ENCODE data around the gene FAM174C.

FAM174C gene

DNA sequence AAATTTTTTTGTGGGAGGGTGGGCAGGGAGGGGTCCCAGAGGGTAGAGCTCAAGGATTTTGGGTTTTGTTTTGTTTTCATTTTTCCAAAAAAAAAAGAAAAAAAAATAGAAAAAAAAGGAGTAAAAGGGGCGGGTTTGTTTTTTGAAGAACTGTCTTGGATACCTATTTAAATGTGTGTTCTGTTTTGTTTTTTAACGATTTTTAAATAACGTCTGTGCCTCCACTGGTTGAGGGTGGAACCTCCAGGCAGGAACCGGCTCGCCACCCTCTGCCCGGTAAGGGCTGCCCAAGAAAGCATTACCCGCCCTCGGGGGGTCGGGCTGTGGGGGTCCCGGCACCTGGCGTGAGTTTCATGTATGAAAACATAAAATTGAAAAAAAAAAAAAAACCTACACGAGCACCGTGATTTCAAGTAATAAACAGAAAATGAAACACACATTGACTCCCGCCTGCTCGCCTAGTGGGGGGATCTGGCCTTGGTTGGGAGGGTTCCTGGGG, 16.6 kb upstream of the FAM174C start:
- Histone ChIP-seq H3K4me3 (ENCODE audit: low read length, poor library complexity, severe bottlenecking) (peak overlapping the region; percentile 61), H3F3A (ENCODE audit: low read depth) (0 out of 2 replicates have a peak, but pooled peaks cover 8% of the 10 kb centered on the region), H3K27me3 (ENCODE audit: insufficient read depth, low read length, poor library complexity, severe bottlenecking) (no peaks in the 10 kb centered on the region), H3K4me1 (ENCODE audit: insufficient read depth, low read length, poor library complexity, severe bottlenecking) (peaks cover 37% of the 10 kb centered on the region), H3K4me2 (ENCODE audit: low read depth, low read length, poor library complexity, severe bottlenecking) (peak overlapping the region; percentile 92), H3K9me2 (replicated peaks; ENCODE audit: low read depth, low read length) (no peaks in the 10 kb centered on the region), H2AFZ (ENCODE audit: low read length) (no peak overlapping the region), H3K79me2 (ENCODE audit: insufficient read depth, low read length) (peaks cover 54% of the 10 kb centered on the region), H3K36me3 (ENCODE audit: insufficient read depth, low read length) (peaks cover 42% of the 10 kb centered on the region; the same call in 1 of the 2 replicates), H3K9ac (ENCODE audit: low read depth, low read length, poor library complexity, severe bottlenecking) (peak overlapping the region; percentile 60), H3K9me3 (ENCODE audit: insufficient read depth, low read depth, low read length) (no peaks in the 10 kb centered on the region), H4K20me1 (ENCODE audit: insufficient read depth, low read length, poor library complexity, severe bottlenecking) (peaks cover 63% of the 10 kb centered on the region)
- TF ChIP-seq, protein P1, sequence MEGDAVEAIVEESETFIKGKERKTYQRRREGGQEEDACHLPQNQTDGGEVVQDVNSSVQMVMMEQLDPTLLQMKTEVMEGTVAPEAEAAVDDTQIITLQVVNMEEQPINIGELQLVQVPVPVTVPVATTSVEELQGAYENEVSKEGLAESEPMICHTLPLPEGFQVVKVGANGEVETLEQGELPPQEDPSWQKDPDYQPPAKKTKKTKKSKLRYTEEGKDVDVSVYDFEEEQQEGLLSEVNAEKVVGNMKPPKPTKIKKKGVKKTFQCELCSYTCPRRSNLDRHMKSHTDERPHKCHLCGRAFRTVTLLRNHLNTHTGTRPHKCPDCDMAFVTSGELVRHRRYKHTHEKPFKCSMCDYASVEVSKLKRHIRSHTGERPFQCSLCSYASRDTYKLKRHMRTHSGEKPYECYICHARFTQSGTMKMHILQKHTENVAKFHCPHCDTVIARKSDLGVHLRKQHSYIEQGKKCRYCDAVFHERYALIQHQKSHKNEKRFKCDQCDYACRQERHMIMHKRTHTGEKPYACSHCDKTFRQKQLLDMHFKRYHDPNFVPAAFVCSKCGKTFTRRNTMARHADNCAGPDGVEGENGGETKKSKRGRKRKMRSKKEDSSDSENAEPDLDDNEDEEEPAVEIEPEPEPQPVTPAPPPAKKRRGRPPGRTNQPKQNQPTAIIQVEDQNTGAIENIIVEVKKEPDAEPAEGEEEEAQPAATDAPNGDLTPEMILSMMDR (conservative IDR thresholded peaks at IDR 0.05; ENCODE audit: low read length), result no peak
- TF ChIP-seq EZH2phosphoT487 (IDR thresholded peaks at IDR 0.05; ENCODE audit: borderline replicate concordance), result no peak

DNA sequence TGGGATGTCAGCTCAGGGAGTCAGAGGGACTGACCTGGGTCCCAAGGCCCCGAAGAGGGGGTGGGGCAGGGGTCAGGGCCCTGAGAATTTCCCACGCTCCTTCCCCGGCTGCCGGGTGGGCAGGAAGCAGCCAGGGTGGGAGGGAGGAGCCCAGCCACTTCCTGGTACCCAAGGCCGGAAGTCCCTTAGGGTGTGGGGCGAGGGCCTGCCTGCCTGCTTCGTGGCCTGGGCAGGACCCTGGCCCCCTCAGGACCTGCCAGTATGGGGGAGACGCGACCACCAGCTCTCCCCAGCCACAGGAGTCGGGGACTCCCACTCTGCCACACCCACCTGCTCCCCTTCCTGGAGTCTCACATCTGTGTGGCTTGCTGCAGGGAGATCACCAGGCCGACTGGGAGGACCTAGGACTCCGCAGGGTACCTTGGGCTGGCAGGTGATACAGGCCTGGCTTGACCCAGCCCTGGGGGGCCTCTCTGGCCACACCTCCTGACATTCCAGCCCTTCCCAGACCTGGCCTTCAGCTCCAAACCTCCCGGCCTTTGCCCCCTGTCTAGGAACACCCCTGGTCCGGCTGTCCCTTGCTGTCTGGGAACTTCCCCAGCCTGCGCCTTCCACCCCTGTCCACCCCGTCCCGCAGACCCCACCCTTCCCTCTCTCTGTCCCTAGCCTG, 16.0 kb upstream of the FAM174C start:
- TF ChIP-seq EZH2phosphoT487 (IDR thresholded peaks at IDR 0.05; ENCODE audit: borderline replicate concordance), result no peak
- TF ChIP-seq, protein P1 (conservative IDR thresholded peaks at IDR 0.05; ENCODE audit: low read length), result no peak
- Histone ChIP-seq H3K27me3 (ENCODE audit: insufficient read depth, low read length, poor library complexity, severe bottlenecking) (no peaks in the 10 kb centered on the region), H3F3A (ENCODE audit: low read depth) (0 out of 2 replicates have a peak, but pooled peaks cover 8% of the 10 kb centered on the region), H3K4me2 (ENCODE audit: low read depth, low read length, poor library complexity, severe bottlenecking) (peak overlapping the region; percentile 92), H3K79me2 (ENCODE audit: insufficient read depth, low read length) (peaks cover 48% of the 10 kb centered on the region; the same call in 1 of the 2 replicates), H3K9ac (ENCODE audit: low read depth, low read length, poor library complexity, severe bottlenecking) (peak overlapping the region; percentile 60), H4K20me1 (ENCODE audit: insufficient read depth, low read length, poor library complexity, severe bottlenecking) (peaks cover 57% of the 10 kb centered on the region), H3K9me2 (replicated peaks; ENCODE audit: low read depth, low read length) (no peaks in the 10 kb centered on the region), H3K4me3 (ENCODE audit: low read length, poor library complexity, severe bottlenecking) (peak overlapping the region; percentile 61), H3K36me3 (ENCODE audit: insufficient read depth, low read length) (peaks cover 39% of the 10 kb centered on the region; the same call in 1 of the 2 replicates), H3K9me3 (ENCODE audit: insufficient read depth, low read depth, low read length) (no peaks in the 10 kb centered on the region), H3K4me1 (ENCODE audit: insufficient read depth, low read length, poor library complexity, severe bottlenecking) (peaks cover 32% of the 10 kb centered on the region), H2AFZ (ENCODE audit: low read length) (no peak overlapping the region)

DNA sequence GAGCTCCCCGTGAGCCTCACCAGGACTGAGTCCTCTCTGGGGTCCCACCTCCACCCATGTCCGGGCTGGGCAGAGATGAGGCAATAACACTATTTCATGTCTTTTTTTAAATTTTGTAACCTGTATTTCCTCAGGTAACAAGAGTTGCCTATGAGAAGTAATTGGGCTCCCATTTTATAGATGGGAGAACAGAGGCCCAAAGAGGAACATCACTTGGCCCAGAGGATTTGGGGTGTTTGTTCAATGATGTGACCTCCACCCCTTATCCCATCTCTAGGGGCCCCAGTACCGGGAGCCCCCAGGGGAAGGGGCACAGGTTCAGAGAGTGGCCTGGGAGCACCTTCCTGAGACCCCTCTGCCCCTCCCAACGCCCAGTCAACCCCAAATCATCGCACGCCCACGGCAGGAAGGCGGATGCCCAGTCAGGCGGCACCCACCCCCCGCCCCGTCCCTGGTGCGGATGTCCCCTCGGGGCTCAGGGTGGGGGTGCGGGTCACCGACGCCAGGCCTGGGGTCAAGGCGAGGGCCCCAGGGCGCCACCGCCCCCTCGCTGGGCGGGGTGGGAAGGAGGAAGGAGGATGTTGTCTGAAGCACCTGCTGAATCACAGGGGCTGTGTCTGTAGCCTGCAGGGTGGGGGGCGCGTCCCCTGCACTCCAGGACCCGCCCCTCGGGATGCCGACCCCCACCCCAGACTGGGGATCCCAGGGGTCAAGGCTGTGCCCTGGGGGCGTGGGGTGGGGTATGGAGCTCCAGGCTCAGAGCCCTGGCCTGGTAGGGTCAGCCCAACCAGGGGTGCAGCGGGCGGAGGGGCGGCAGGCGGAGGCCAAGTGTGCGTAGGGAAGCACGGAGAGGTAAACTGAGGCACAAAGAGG, 15.2 kb upstream of the FAM174C start:
- Histone ChIP-seq H3K9me3 (ENCODE audit: insufficient read depth, low read depth, low read length) (no peaks in the 10 kb centered on the region), H3K79me2 (ENCODE audit: insufficient read depth, low read length) (peaks cover 40% of the 10 kb centered on the region; the same call in 1 of the 2 replicates), H3F3A (ENCODE audit: low read depth) (0 out of 2 replicates have a peak, but pooled peaks cover 8% of the 10 kb centered on the region), H3K4me2 (ENCODE audit: low read depth, low read length, poor library complexity, severe bottlenecking) (peak overlapping the region; percentile 92), H2AFZ (ENCODE audit: low read length) (no peak overlapping the region), H3K4me1 (ENCODE audit: insufficient read depth, low read length, poor library complexity, severe bottlenecking) (peaks cover 30% of the 10 kb centered on the region), H3K4me3 (ENCODE audit: low read length, poor library complexity, severe bottlenecking) (peak overlapping the region; percentile 99), H3K27me3 (ENCODE audit: insufficient read depth, low read length, poor library complexity, severe bottlenecking) (no peaks in the 10 kb centered on the region), H3K9me2 (replicated peaks; ENCODE audit: low read depth, low read length) (no peaks in the 10 kb centered on the region), H4K20me1 (ENCODE audit: insufficient read depth, low read length, poor library complexity, severe bottlenecking) (peaks cover 50% of the 10 kb centered on the region), H3K9ac (ENCODE audit: low read depth, low read length, poor library complexity, severe bottlenecking) (peak overlapping the region; percentile 60), H3K36me3 (ENCODE audit: insufficient read depth, low read length) (peaks cover 31% of the 10 kb centered on the region; the same call in 1 of the 2 replicates)
- TF ChIP-seq, protein P1 (conservative IDR thresholded peaks at IDR 0.05; ENCODE audit: low read length), result no peak
- TF ChIP-seq EZH2phosphoT487 (IDR thresholded peaks at IDR 0.05; ENCODE audit: borderline replicate concordance), result no peak

Data from Loucy (cell line).